HG02759 (cell line): ENCODE data around the gene COL9A3.

Source experiments
- ATAC-seq: cut with Tn5 transposase; IDR thresholded peaks from one replicate; pipeline ENCODE4 v1.9.1; 2021; ENCODE audit warnings: mild to moderate bottlenecking, moderate library complexity; ENCODE audit not compliant: unreplicated experiment

COL9A3 gene

GRCh38 chr20:62816884-62817873 is at the start of gene COL9A3:
COL9A3 (plus strand) TSS chr20:62817050; CDS start chr20:62817065, 15 bp downstream.
- ATAC-seq = no peak

GRCh38 chr20:62768234-62768546 is 48.7 kb upstream of the COL9A3 start:
- no peak for ATAC-seq

GRCh38 chr20:62768551-62769287 is 48.1 kb upstream of the COL9A3 start:
- ATAC-seq = no peak

GRCh38 chr20:62769346-62770071 is 47.3 kb upstream of the COL9A3 start:
- no peak for ATAC-seq

- no peak for ATAC-seq
Observed at GRCh38 chr20:62770111-62770910, 46.5 kb upstream of the COL9A3 start.

GRCh38 chr20:62770916-62771315 is 45.9 kb upstream of the COL9A3 start:
- no peak for ATAC-seq

- ATAC-seq = no peak
Observed at GRCh38 chr20:62771396-62772102, 45.3 kb upstream of the COL9A3 start.

GRCh38 chr20:62772103-62772611 is 44.7 kb upstream of the COL9A3 start:
- no peak for ATAC-seq

GRCh38 chr20:62772619-62772989 is 44.2 kb upstream of the COL9A3 start:
- no peak for ATAC-seq

GRCh38 chr20:62772990-62773844 is 43.6 kb upstream of the COL9A3 start:
- no peak for ATAC-seq

GRCh38 chr20:62773845-62774714 is 42.8 kb upstream of the COL9A3 start:
- no peak for ATAC-seq

GRCh38 chr20:62774762-62775161 is 42.1 kb upstream of the COL9A3 start:
- no peak for ATAC-seq

- ATAC-seq = no peak
Observed at GRCh38 chr20:62775206-62775605, 41.6 kb upstream of the COL9A3 start.

GRCh38 chr20:62776035-62776691 is 40.7 kb upstream of the COL9A3 start:
- ATAC-seq = no peak

GRCh38 chr20:62776692-62777527 is 39.9 kb upstream of the COL9A3 start:
- no peak for ATAC-seq

- no peak for ATAC-seq
Observed at GRCh38 chr20:62777528-62777830, 39.4 kb upstream of the COL9A3 start.

GRCh38 chr20:62778058-62778457 is 38.8 kb upstream of the COL9A3 start:
- no peak for ATAC-seq
